Mucosa of rectum (tissue), 2 donors: ENCODE measurements around the gene HSD17B14.
A peak's percentile ranks its signal among the peaks of the same experiment; 100 is the strongest.

Source experiments
- H3K27ac ChIP-seq, 2 donors: one replicate each; pipeline ENCODE4 v1.7.0; 2013; ENCODE audit warnings: inconsistent platforms in 2 of 2, low read depth in 2 of 2, low read length in 2 of 2
- H3K27me3 ChIP-seq, 2 donors: one replicate each; pipeline ENCODE4 v1.7.0; 2013; ENCODE audit warnings: low read length in 2 of 2; ENCODE audit not compliant: control insufficient read depth in 2 of 2, insufficient read depth in 2 of 2
- H3K36me3 ChIP-seq, 2 donors: one replicate each; pipeline ENCODE4 v1.7.0; 2013; ENCODE audit warnings: low read length in 2 of 2; ENCODE audit not compliant: control insufficient read depth in 2 of 2, insufficient read depth in 2 of 2
- H3K4me1 ChIP-seq, 2 donors: one replicate each; pipeline ENCODE4 v1.7.0; 2013; ENCODE audit warnings: low read length in 2 of 2, mild to moderate bottlenecking in 1 of 2; ENCODE audit not compliant: control insufficient read depth in 2 of 2, insufficient read depth in 2 of 2
- H3K4me3 ChIP-seq, 2 donors: one replicate each; pipeline ENCODE4 v1.7.0; 2013; ENCODE audit warnings: low read length in 2 of 2
- H3K9ac ChIP-seq, 2 donors: one replicate each; pipeline ENCODE4 v1.7.0; 2013; ENCODE audit warnings: low read length in 2 of 2, low read depth in 1 of 2, mild to moderate bottlenecking in 1 of 2
- H3K9me3 ChIP-seq, 2 donors: one replicate each; pipeline ENCODE4 v1.7.0; 2013; ENCODE audit warnings: low read length in 2 of 2; ENCODE audit not compliant: control insufficient read depth in 2 of 2
- donor health status: healthy.
- donor health status: Normal muscosa, but diverticular disease.

Gene HSD17B14

GRCh38 chr19:48867123-48867745 is 30.9 kb upstream of the HSD17B14 start:
- no peaks in the 10 kb centered on the region for H3K9me3 ChIP-seq
- H3K36me3 ChIP-seq: no peaks in the 10 kb centered on the region
- peak overlapping the region in 1 of 2 donors; percentile 61 for H3K27ac ChIP-seq
- no peaks in the 10 kb centered on the region for H3K27me3 ChIP-seq
- H3K4me3 ChIP-seq: peak overlapping the region; percentile 41 to 49
- H3K4me1 ChIP-seq: peaks cover 16 to 20% of the 10 kb centered on the region in 2 donors
- H3K9ac ChIP-seq: peak overlapping the region in 1 of 2 donors; percentile 24

- Histone ChIP-seq H3K9me3 (no peaks in the 10 kb centered on the region), H3K36me3 (no peaks in the 10 kb centered on the region), H3K9ac (no peak overlapping the region), H3K27me3 (no peaks in the 10 kb centered on the region), H3K27ac (no peak overlapping the region), H3K4me1 (peaks cover 16 to 20% of the 10 kb centered on the region in 2 donors), H3K4me3 (peak overlapping the region in 1 of 2 donors; percentile 5)
Measured at GRCh38 chr19:48866692-48867091, 30.4 kb upstream of the HSD17B14 start.

GRCh38 chr19:48862827-48863226 is 26.5 kb upstream of the HSD17B14 start:
- Histone ChIP-seq H3K36me3 (no peaks in the 10 kb centered on the region), H3K4me3 (no peak overlapping the region), H3K27ac (no peak overlapping the region), H3K9me3 (no peaks in the 10 kb centered on the region), H3K9ac (no peak overlapping the region), H3K27me3 (no peaks in the 10 kb centered on the region), H3K4me1 (peaks cover 9 to 11% of the 10 kb centered on the region in 2 donors)

- Histone ChIP-seq H3K36me3 (no peaks in the 10 kb centered on the region), H3K27ac (no peak overlapping the region), H3K9ac (no peak overlapping the region), H3K4me1 (no peaks in the 10 kb centered on the region), H3K27me3 (no peaks in the 10 kb centered on the region), H3K4me3 (no peak overlapping the region), H3K9me3 (no peaks in the 10 kb centered on the region)
Measured at GRCh38 chr19:48861313-48861712, 25.0 kb upstream of the HSD17B14 start.

DNA sequence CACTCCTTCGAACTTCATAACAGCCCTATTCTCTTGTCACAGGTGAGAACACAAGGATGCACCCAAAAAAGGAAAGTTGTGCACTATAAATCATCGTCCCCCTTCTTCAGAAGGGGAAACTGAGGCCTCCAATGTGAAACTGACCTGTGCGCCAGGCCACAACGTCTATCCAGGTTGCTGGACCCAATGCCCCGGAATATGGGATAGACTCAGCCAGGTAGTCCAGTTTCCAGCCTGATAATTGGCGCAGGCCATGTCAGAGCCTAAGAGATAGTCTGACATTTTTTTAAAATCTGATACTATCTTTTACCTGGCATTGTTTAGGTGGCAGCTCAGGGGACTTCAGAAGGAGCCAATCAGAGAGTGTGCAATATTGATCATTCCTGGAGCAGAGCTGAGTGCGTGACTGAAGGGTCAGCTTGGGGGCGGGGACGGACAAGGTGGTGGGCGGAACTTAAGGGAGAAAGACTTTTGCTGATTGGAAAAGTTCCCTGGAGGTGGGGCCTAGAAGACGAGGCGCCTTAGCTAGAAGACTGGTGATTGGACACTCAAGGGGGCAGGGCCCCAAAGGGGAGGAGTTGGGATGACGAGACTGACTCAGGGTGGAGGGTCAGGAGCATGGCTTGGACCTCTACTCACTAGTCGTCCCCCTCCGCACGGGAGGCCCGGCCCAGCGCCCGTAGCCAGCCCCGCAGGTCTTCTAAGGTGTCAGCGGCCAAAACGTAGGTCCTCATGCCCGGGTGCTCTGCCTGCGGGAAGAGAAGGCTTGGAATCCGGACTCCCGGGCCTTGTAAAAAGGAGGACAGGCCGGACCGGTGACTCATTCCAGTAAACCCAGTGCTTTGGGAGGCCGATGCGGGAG is 23.7 kb upstream of the HSD17B14 start:
- no peak overlapping the region for H3K4me3 ChIP-seq
- no peaks in the 10 kb centered on the region for H3K27me3 ChIP-seq
- no peak overlapping the region for H3K27ac ChIP-seq
- H3K4me1 ChIP-seq: no peaks in the 10 kb centered on the region
- H3K9ac ChIP-seq: no peak overlapping the region
- no peaks in the 10 kb centered on the region for H3K9me3 ChIP-seq
- no peaks in the 10 kb centered on the region for H3K36me3 ChIP-seq

DNA sequence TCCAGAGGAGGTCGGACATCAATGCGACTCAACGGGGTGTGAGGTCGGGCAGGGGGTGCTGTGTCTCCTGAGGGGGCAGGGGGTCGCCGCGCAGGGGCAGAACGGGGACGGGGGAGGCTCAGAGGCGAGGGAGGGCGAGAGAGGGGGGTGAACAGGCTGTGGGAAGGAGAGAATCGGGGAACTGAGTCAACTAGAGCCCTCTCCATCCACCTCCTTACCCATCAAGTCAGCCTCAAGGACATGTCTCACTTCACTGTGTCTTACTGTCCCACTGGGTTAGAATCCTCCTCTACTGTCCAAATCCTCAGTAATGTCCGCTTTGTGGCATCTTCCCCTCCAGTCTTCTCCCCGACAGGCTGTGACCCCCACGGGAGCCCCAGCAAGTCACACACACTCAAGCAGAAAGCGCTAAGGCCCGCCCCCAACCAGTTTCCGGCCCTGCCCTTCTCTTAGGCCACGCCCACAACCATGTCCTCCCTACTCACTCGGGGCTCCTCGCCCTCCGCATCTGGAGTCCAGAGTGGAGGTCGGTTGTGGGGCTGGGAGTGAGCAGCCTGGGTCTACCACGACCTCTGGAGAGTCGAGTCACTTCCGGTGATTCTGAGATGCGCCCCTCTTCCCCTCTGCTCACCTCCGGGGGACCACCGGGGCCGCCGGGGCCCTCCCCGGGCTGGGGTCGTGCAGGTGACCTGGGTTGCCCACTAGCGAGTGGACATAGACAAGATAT is 22.9 kb upstream of the HSD17B14 start:
- no peaks in the 10 kb centered on the region for H3K4me1 ChIP-seq
- no peak overlapping the region for H3K27ac ChIP-seq
- peak overlapping the region in 1 of 2 donors; percentile 48 for H3K4me3 ChIP-seq
- no peaks in the 10 kb centered on the region for H3K9me3 ChIP-seq
- H3K36me3 ChIP-seq: no peaks in the 10 kb centered on the region
- no peak overlapping the region for H3K9ac ChIP-seq
- no peaks in the 10 kb centered on the region for H3K27me3 ChIP-seq

GRCh38 chr19:48856921-48857320 is 20.6 kb upstream of the HSD17B14 start:
- Histone ChIP-seq H3K27me3 (no peaks in the 10 kb centered on the region), H3K27ac (no peak overlapping the region), H3K9me3 (no peaks in the 10 kb centered on the region), H3K4me3 (no peak overlapping the region), H3K4me1 (no peaks in the 10 kb centered on the region), H3K9ac (no peak overlapping the region), H3K36me3 (peaks cover 0 to 3% of the 10 kb centered on the region in 2 donors)

DNA sequence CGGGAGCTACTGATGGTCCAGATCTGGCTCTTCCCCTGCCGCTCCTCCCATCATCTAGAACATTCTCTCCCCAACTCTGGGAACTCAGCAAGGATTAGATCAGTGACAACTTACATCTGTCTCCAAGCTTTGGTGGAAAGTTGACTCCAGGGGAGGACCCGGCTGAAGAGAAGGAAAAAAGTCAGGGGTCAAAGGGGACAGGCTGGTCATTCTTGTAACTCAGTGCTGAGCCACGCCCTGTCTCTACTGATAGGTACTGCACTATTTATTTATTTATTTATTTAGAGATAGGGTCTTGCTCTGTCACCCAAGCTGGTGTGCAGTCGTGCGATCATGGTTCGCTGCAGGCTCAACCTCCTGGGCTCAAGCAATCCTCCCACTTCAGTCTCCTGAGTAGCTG is 17.8 kb upstream of the HSD17B14 start:
- no peak overlapping the region for H3K4me3 ChIP-seq
- H3K27ac ChIP-seq: no peak overlapping the region
- H3K9ac ChIP-seq: no peak overlapping the region
- H3K36me3 ChIP-seq: peaks cover 0 to 3% of the 10 kb centered on the region in 2 donors
- H3K9me3 ChIP-seq: no peaks in the 10 kb centered on the region
- no peaks in the 10 kb centered on the region for H3K27me3 ChIP-seq
- H3K4me1 ChIP-seq: no peaks in the 10 kb centered on the region

- Histone ChIP-seq H3K36me3 (peaks cover 0 to 3% of the 10 kb centered on the region in 2 donors), H3K4me3 (no peak overlapping the region), H3K27ac (no peak overlapping the region), H3K9ac (no peak overlapping the region), H3K4me1 (no peaks in the 10 kb centered on the region), H3K27me3 (no peaks in the 10 kb centered on the region), H3K9me3 (no peaks in the 10 kb centered on the region)
Measured at GRCh38 chr19:48853483-48853882, 17.2 kb upstream of the HSD17B14 start.

- Histone ChIP-seq H3K27ac (no peak overlapping the region), H3K36me3 (peaks cover 0 to 3% of the 10 kb centered on the region in 2 donors), H3K4me3 (no peak overlapping the region), H3K9me3 (no peaks in the 10 kb centered on the region), H3K27me3 (no peaks in the 10 kb centered on the region), H3K9ac (no peak overlapping the region), H3K4me1 (no peaks in the 10 kb centered on the region)
Measured at GRCh38 chr19:48852292-48852691, 16.0 kb upstream of the HSD17B14 start.
